HG02798 (cell line): ENCODE measurements around the gene NAGK.
"Not testable (repeated sequence)": the region's sequence is repeated elsewhere in the genome, so short reads cannot be mapped to it uniquely, and the experiment has no call there.

Source experiments
- ATAC-seq: cut with Tn5 transposase; IDR thresholded peaks from one replicate; pipeline ENCODE4 v1.9.1; 2021; ENCODE audit warnings: mild to moderate bottlenecking; ENCODE audit not compliant: unreplicated experiment, poor library complexity

NAGK gene

DNA sequence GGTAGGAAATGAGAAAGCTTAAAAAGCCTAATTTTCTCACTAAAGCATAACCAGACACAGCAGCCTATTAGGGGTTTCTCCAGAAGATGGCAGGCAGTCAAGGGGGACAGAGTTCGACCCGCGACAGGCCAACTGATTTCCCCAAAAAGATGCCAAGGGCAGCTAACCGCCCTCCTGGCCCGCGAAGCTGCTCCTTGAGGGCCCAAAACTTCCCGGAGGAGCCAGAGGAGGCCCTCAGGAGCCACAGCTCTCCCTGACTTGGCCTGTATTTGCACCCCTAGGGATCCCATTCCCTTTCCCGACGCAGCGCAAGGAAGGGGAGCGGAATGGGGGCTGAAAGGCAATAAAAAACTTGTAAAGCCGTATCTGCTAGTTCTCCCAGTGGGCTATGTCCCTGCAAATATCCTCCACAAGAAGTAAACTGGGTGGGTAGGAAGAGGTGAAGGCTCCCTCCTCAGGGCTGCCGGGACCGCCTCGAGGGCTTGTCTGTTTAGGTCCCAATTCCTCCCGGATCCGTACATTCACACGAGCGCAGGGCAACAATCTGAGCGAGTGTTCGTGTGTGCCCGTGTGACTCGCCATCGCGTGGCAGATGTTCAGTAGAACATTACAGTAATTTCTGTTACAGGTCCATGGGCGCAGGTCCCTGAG is 756 bp upstream of the NAGK start:
- ATAC-seq: peak; percentile 5

GRCh38 chr2:71069376-71069775 is 928 bp downstream of the NAGK start:
- no peak for ATAC-seq

DNA sequence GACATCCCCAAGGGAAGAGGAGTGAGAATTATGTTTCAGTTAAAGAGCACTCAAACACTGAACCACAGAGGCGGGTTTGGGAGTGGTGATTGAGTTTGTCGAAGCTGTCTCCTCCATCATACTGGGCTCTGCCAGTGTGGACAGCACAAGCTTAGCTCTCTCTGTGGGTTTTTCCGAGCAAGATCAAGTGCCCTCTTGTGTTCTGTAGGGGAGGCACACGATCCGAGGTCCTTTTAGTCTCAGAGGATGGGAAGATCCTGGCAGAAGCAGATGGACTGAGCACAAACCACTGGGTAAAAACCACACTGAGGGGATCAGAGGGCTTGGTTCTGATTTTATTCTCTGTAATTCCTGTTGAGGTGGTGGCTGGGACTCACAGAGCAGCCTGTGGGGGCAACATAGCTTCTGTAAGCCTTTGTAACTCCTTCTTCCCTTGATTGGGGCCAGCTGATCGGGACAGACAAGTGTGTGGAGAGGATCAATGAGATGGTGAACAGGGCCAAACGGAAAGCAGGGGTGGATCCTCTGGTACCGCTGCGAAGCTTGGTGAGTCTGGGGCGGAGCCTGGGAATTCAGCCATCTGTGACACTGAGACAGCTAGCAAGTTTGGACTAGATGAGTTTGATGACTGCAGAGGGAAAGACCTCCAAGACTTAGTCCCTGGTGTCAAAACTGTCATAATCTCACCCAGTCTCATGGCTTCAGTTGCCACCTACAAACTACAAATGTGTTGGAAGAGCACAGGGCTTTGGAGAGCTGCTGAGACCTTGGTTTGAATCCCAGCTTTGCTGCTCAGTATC is 2.0 kb downstream of the NAGK start:
- ATAC-seq: peak; percentile 15

DNA sequence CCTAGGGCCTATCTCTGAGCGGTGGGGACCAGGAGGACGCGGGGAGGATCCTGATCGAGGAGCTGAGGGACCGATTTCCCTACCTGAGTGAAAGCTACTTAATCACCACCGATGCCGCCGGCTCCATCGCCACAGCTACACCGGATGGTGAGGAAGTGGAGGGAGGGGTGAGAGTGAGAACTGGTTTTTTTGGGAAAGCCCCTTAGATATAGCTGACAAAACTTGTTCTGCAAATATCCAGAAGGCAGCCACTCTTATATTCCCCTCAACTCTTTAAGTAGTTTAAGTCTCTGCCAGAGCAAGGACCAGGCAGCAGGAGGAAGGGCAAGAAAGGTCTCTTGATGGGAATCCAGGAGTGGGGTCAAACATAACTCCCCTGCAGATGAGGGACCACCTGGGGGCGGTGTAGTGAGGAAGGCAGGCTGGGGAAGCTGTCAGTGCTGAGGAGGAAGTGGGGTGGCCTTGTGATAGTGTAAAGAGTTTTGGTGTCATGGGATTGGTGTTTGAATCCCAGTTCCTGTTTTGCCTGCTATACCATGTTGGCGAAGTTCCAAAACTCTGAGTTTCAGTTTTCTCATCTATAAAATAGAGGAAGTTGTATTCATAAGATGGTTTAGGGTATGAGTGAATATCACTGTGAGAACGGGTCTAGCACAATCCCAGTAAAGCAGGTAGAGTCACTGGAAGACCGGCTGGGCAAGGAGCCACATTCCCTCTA is 3.4 kb downstream of the NAGK start:
- ATAC-seq: peak; percentile 38

- no peak for ATAC-seq
Observed at GRCh38 chr2:71072492-71072891, 4.0 kb downstream of the NAGK start.

DNA sequence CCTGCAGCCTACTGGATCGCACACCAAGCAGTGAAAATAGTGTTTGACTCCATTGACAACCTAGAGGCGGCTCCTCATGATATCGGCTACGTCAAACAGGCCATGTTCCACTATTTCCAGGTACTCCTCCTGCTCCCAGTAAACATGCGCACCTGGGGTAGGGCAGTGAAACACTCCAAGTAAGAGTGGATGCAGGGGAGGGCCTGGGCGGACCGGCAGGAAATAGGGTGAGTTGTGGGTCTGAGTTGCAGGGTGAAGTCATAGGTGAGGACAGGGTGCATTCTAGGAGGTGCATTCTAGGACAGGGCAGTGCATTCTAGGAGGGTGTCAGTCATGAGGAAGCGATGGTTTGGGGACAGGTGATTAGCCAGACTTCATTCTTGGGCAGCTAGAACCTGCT is 5.0 kb downstream of the NAGK start:
- no peak for ATAC-seq

DNA sequence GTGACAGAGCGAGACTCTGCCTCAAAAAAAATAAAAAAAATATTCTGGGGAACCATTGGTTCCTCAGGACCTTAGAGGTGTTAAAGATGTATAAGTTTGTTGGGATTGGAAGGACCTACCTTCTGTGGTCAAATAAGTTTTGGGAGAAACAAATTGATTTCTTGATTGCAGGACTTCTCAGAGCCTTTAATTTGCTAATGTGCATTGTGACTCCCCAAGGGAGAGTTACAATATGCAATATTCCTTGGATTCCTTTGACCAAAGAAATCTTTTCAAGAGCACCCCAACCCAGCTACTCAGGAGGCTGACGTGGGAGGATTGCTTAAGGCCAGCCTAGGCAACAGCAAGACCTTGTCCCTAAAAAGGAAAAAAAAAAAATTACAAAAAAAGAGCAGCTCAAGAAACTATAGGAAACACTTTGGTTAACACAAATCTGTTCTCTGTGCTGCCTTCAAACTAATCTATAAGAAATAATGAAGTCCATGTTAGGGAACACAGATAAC is 6.5 kb downstream of the NAGK start:
- ATAC-seq: no peak

DNA sequence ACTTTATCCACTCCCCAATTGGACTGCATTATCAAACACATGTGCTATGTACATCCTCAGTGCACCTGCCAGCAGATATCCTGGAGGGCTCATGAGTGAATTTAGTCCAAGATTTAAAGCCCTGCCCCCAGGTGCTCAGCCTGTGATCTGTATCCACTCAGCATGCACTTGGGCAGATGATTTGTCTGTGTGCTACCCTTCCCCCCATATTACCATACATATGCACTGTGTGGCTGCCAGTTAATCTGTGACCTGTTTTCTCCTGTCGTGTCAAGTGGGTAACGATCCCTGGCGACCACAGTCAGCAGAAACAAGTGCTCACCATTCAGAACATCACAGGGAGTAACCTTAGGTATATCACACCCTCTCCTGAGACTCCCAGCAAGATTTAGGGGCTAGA is 10.2 kb downstream of the NAGK start:
- ATAC-seq: no peak

GRCh38 chr2:71082402-71083252 is 14.2 kb downstream of the NAGK start:
- ATAC-seq: peak; percentile 77

DNA sequence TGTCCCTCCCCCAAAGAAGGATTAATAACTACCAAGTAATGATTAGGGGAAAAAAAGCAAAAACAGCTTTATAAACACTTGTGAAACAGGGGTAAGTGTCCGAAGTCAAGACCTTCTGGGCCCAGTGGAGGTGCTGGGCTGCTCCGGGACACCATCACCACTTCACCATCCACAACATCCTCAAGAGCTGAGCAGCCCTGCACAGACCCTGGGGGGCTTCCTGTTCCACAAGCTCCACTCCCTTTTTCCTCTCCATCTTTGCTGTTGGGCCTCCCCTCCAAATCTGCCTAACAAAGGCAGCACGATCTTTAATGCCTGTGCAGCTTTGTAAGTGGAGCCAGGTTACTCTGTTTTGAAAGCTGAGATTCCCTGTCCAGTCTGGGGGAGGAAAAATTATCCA is 14.8 kb downstream of the NAGK start:
- ATAC-seq: not testable (repeated sequence)

DNA sequence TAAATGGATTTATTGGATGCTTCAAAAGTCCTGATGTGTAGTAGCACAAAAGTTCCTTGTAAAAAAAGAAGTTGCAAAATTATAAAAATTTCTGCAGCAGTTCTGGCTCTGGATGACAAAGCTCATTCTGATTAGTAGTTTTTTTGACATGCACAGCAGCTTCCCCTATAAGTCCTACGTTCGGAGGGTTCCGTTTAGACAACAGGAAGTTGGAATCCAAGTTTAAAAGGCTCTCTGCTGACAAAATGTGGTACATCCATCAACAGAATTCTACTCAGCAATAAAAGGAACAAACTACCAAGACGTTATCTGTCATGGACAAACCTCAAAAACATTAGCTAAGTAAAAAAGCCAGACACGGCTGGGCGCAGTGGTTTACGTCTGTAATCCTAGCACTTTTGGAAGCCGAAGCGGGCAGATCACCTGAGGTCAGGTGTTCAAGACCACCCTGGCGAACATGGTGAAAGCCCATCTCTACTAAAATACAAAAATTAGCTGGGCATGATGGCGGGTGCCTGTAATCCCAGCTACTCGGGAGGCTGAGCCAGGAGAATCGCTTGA is 15.4 kb downstream of the NAGK start:
- ATAC-seq: not testable (repeated sequence)

DNA sequence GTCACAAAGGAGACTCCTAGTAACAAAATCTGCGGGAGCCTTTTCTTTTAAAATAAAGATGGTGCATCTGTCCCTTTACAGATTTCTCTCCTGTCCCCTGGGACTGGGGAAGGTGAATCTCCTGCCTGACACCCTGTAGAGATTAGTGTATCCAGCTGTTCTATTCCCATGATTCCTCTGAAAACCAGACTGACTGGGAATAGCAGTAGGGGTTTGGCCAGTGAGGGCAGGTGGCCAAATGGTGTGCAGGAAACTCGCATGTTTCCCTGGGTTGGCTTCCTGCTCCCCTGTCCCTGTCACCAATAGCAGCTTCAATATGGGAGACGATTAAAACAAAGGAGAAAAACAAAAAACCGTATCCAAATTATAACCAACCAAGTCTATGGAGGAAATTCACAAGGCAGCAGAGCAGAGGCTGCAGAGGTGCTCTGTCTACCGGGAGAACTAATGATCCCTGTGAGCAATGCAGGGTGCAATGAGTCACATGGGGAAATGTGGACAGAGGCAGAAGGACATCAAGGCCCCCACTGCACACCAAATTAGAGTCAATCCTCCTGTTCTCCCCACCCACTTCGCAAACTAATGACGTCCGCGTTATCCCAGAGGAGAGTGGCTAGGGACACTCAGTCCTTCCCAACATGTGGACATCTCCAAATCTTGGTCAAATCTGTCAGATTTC is 17.0 kb downstream of the NAGK start:
- ATAC-seq: not testable (repeated sequence)

GRCh38 chr2:71089475-71089874 is 21.0 kb downstream of the NAGK start:
- ATAC-seq: not testable (repeated sequence)

GRCh38 chr2:71091808-71092207 is 23.4 kb downstream of the NAGK start:
- ATAC-seq: not testable (repeated sequence)

DNA sequence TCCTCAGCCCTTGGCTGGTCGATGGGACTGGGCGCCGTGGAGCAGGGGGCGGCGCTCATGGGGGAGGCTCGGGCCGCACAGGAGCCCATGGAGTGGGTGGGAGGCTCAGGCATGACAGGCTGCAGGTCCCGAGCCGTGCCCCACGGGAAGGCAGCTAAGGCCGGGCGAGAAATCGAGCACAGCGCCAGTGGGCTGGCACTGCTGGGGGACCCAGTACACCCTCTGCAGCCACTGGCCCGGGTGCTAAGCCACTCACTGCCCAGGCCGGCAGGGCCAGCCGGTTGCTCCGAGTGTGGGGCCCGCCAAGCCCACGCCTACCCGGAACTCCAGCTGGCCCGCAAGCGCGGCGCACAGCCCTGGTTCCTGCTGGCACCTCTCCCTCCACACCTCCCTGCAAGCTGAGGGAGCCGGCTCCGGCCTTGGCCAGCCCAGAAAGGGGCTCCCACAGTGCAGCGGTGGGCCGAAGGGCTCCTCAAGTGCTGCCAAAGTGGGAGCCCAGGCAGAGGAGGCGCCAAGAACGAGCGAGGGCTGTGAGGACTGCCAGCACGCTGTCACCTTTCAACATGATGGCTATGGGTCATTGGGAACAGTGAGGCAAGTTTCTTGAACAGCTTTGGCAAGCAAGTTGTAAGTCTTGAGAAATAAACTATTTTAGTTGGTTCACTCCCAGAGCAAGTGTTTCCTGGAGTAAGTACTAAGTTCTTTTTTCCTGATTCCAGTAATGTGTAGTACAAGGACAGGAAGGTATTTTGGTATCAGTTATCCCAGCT is 24.2 kb downstream of the NAGK start:
- not testable (repeated sequence) for ATAC-seq

GRCh38 chr2:71100195-71100964 is 31.9 kb downstream of the NAGK start:
- ATAC-seq: peak; percentile 40

DNA sequence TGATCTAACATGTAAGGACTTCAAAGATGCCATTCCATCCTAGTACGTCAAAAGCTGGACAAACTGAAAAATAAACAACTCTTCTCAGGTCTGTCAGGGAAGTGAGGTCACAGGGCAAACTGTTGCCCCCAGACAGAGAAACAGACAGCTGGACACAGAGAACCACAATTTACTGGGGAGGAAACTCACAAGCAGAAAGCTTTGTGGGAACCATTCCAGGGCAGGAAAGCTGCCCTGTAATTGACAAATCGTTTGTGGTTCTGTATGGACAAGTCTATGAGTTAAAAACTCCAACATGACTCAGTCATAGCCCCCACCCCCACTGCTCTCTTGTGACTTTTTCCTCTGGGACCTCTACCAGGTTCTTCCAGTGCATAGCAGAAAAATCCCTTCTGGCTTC is 33.2 kb downstream of the NAGK start:
- ATAC-seq: no peak
